HG03439 (cell line): ENCODE results near the gene HBP1.

Experiments
- ATAC-seq: cut with Tn5 transposase; IDR thresholded peaks from one replicate; pipeline ENCODE4 v1.9.1; 2021; ENCODE audit warnings: mild to moderate bottlenecking, moderate library complexity; ENCODE audit not compliant: unreplicated experiment

HBP1 gene

DNA sequence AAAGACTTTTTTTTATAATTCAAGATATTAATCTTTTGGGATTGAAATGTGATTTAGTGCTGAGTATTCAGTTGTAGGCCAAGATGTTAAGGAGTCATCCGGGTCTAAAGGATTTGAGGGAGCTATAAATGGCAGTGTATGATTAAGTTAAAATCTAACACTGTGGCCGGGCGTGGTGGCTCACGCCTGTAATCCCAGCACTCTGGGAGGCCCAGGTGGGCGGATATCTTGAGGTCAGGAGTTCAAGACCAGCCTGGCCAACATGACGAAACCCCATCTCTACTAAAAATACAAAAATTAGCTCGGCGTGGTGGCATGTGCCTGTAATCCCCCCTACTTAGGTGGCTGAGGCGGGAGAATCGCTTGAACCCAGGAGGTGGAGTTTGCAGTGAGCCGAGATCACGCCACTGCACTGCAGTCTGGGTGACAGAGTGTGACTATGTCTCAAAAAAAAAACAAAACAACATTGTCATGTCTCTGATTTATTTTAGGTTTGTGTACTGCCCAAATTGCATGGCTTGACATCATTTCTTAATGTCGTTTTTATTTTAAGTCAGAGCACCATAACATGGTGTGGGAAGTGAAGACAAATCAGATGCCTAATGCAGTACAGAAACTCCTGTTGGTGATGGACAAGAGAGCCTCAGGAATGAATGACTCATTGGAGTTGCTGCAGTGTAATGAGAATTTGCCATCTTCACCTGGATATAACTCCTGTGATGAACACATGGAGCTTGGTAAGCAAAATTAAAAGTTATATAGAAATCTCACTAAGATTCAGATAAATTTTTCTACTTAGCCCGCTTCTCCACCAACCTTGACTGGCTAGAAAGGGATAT, 10.7 kb downstream of the HBP1 start:
- ATAC-seq = no peak

DNA sequence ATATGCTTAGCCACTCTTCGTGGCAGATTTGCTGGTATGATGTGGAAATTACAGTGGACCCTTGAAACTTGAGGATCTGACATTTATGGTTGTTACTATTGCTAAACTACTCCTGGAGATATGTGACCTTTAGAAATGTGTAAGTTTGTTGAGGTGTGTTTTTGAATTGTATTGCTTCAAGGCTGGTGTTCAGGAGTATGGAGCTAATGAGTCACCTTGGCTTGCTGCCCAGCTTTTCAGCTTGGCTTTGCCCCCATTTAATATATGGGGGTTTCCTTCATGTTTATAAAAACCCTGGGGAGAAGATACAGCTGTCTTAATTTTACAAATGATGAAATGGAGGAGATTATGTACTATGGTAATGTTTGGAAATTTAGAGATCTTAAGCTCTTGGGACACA, 11.6 kb downstream of the HBP1 start:
- no peak for ATAC-seq

DNA sequence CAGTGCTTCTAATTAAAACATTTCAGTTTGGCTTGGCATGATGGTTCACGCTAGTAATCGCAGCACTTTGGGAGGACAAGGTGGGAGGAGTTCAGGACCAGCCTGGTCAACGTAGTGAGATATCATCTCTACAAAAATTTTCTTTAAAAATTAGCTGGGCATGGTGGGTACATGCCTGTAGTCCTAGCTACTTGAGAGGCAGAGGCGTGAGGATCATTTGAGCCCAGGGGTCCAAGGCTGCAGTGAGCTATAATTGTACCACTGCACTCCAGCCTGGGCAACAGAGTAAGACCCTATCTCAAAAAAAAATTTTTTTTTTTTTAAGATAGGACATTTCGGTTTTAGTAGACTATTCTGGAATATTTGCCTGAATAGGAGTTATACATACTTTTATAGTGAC, 12.4 kb downstream of the HBP1 start:
- no peak for ATAC-seq

DNA sequence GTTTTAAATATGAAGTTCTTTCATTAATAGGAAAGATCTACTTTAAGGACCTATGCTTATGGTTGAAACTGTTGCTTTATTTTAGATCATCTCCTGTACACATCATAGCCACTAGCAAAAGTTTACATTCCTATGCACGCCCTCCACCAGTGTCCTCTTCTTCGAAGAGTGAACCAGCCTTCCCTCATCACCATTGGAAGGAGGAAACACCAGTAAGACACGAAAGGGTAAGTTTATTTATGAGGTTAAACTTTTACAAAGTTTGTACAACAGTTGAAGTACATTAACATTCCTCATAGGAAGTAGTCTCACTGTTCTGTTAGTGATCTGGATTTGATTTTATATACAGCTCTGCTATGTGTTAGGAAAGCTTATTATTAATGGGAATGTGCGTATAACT, 16.9 kb downstream of the HBP1 start:
- ATAC-seq = no peak

DNA sequence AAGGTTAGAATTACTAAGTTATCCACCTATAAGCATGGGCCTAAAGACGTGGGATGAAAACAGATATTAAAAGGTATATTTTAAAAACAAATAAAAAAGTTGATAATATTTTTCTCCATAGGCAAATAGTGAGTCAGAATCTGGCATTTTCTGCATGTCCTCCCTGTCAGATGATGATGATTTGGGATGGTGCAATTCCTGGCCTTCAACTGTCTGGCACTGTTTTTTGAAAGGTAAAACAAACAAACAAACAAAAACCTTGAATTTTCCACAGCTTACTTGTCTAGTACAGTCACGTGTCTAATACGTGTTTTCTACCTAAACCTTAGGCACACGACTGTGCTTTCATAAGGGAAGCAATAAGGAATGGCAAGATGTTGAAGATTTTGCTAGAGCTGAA, 17.4 kb downstream of the HBP1 start:
- ATAC-seq = no peak

DNA sequence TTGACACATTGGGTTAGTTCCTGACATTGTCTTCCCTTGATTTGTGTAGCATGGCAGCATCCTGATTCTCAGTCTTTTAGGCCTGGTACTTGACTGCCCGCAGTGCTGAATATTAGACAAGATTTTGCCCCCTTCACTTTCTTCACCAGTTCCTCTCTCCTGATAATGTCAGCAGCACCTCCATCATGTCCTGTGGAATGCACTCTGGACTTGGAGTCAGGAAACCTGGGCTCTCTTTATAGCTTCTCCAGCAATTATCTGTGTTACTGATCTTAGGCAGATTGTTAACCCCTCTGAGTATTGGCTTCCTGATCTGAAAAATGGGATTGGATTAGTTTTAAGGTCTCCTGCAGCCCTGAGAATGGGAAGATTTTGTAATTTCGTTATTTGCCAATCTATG, 19.0 kb downstream of the HBP1 start:
- no peak for ATAC-seq

DNA sequence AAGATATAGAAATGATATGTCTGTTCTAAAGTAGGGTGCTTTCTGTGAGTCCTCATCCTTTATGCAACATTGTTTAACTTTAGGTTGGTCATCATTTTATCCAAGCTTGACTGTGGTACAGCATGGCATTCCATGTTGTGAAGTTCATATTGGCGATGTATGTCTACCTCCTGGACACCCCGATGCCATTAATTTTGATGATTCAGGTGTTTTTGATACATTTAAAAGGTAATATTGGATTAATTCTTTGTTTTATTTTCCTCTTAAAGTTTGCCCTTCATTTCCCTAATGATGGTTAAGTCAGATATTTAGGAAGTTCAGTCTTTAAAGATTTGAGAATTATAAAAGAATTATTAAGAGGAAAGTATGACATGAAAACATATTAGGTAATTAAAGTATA, 21.3 kb downstream of the HBP1 start:
- no peak for ATAC-seq

DNA sequence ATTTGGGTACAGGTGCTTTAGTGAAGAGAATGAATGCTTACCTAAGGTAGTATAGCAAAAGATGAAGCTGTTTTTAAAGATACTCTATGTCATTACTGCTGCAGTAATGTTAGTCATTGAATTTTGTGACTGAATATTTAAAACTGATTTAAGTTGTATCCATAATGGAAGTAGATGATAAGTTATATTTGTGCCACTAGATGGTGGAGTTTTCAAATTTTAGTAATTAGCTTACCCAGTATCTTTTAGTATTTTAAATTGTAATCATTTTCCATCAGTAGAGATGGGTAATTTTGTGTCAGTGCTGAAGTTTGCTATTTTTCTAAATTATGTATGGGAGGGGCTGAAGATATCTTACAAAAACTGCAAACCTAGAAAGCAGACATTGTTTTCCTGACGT, 25.2 kb downstream of the HBP1 start:
- no peak for ATAC-seq

DNA sequence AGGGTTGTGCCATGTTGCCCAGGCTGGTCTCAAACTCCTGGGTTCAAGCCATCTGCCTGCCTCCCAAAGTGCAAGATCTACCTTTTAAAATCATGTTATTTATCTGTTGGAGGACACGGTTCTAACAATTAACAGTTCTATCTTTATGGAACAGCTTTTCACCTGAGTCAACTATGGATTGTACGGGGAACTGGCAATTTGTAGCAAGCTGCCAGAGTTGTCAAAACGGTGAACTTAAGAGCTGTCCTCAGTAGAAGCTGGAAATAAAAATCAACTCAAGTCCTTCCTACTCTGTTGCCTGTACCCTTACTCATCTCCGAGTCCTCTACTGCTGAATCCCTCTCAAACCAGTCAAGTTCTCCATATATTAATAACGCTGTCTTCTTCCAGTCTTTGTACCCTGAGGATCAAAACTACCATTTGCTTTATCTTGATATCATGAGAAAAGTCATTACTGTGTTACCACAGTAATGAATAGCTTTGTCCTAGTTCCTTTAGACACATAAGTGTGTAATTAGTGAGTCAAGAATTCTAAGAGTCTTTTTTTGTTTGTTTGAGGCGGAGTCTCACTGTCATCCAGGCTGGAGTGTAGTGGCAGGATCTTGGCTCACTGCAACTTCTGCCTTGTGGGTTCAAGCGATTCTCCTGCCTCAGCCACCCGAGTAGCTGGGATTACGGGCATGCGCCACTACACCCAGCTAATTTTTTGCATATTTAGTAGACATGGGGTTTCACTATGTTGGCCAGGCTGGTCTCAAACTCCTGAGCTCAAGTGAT, 28.2 kb downstream of the HBP1 start:
- ATAC-seq = no peak

DNA sequence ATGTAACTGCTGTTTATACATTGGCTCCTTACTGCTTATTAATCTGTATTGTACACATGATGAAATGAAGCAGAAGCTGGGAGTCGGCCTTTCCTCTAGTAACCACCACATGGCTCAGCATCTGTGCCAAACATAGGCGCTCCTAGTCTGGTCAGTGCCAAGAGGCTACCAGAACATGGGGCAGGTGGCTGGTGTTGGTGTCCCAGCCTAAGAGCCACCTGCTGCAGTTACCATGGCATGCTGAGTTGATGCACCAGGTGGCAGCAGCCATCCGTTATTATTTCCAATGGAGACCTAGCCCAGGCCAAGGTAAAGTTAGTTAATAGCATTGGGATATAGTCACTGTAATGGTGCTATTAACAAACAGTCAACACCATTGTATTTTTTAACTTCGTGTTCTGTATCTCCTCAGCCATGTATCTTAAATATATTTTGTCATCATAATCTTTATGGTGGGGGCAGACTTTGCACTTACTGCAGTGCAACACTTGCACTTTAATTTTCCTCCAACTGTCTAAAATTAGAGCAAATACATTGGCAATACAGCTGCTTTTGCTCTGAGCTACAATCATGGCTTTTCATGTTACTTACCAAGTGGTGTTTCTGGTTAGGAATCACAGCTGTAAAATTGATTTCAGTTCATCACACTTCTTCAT, 33.1 kb downstream of the HBP1 start:
- ATAC-seq = no peak

DNA sequence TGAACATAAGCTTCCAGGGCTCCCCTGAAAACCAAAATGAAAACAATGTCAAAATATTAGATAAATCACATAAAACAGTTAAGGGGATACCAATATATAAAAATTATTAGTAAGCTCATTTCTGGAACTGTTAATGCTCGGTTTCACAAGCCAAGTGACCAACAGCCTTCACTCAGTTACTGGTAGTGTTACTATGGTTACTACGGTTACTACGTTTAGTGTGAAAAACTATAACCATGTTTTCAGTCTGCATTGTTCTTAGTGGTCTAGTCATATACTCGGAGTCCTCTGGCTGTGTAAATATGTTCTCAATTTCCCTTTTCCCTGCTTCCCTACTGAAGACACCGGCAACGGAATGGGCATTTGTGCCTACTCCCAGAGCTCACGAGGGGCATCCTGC, 34.8 kb downstream of the HBP1 start:
- no peak for ATAC-seq

DNA sequence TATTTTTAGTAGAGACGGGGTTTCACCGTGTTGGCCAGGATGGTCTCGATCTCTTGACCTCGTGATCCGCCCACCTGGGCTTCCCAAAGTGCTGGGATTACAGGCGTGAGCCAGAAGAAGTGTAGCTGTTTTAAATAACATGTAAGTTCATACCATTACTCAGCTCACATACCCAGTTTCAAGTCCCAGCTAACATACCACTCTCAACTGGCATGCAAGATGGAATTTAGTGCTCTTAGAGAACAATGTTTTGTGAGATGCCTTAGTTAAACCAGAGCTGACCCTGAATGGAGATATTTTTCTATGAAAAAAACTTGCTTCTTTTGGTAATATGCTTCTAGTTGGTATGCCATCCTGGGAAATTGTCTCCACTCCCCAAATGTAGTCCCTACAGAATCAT, 37.3 kb downstream of the HBP1 start:
- no peak for ATAC-seq

DNA sequence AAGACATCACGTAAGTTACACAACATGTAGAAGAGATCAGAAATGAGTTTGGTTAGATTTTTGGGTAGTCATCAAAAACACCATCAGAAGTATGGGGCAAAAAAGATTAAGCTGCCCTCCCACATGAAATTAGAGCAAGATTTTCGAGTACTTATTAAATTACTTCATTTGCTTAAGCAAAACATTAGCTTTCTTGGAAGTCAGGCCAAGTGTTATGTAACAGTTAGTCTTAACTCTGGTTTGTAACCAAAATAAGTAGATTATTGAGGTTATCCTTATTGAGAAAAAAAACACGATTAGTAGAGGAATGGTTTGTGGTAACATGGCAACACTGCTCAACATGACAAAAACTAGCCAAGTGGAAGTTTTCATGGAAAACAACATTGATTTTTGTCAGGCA, 37.9 kb downstream of the HBP1 start:
- no peak for ATAC-seq

DNA sequence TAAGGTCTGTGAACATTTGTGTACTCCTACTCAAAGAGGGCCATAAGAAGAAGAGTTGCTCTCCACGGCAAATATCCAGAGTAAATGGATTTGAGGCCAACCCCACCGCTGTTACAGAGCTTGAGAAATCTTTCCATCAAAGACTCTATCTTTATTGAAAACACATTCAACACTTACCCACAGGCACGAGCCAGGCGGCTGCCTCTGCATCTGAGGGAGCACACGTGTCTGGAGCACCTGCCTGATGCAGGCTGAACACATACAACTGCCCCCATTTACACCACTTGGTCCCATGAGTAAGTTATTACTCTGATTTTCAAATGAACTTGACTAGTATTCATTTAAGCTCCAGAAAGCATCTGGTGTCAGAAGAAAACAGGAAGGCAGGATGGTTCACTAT, 38.7 kb downstream of the HBP1 start:
- no peak for ATAC-seq

DNA sequence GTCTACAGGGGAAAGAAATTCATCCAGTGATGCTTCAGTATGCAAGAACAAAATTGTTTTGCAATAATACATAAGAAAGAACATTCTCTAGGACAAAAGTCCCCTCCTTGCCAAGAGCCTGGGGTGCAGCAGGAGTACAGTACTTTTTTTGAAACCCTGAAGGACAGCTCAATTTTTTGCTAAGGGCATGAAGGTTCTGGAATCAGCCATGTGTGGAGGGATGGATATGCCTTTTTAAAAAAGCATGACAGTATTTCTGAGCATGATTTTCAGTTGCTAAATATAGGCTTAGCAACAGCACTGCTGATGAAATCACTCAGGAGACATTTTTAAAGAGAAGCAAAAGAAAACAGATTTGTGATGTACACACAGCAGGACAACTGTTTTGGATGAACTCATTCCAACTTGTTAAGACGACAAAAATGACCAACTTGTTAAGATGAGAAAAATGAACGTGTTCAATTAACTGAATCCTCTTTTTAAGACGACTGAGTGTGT, 39.3 kb downstream of the HBP1 start:
- no peak for ATAC-seq

DNA sequence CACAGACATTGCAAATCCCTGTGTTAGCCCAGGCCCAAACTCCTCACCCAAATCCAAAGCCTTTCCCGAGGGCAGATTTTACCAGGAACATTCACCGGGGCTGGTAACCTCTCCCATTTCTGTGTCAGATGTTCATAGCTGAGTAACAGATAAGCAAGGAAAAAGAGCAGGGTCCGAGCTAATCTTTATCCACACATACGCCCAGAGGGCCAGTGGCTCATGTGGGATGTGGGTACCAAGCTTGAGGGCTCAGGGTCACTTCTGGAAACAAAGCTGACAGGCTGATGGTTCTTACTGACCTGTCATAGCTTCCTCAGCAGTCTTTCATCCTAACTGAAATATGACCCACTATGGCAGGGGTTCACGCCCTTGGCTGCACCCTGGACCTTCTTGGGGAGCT, 39.8 kb downstream of the HBP1 start:
- no peak for ATAC-seq

DNA sequence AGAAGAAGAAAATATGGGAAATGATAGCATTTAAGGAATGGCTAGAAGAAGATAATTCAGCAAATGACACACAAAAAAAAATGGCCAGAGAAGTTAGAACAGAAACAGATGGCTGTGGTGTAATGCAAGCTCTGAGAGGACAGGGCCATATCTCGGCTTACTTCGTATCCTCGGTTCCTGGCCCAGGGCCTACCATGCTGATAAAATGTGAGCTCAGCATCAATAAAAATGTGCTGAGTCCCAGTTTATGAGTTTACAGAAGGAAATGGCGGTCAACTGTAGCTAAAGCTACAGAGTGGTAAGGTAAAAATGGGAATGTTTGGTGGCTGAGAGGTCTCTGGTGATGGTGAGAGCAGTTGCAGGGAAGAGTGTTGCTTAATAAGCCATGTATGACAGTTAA, 40.8 kb downstream of the HBP1 start:
- no peak for ATAC-seq

DNA sequence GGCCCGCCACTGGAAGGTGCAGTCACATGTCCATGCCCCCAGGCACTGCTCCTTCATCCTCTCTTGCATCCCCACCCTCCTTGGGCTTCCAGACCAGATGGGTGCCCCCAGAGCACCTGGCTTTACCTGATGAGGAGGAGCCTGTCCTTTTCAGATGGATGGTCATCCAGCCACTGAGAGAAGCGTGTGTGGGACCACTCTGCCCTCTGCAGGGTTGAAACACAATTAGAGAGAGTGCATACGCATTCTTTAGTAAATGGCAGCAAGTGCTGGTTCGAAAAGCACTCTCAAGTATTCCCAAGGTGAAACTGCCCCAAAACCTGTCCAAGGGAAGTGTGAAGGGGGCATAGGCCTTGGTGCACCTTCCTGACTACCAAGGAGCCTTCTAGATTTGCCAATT, 41.6 kb downstream of the HBP1 start:
- no peak for ATAC-seq

DNA sequence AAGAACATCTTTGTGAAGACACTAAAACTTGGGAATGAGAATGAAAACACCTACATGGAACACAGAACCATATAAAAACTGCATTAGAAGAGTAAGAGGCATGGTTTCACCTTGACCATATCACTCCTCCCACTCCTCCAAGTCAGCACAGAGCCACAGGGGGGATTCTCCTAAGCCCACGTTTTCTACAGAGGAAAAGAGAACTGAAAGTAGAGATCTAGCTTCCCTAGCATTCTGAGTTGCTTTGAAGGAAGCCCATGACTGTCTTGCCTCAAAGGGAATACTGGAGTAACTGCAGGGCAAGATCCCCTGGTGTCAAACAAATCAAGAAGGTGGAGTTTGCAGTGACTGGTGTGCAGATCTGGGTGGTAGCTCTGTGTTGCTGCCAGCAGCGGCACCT, 43.9 kb downstream of the HBP1 start:
- no peak for ATAC-seq

DNA sequence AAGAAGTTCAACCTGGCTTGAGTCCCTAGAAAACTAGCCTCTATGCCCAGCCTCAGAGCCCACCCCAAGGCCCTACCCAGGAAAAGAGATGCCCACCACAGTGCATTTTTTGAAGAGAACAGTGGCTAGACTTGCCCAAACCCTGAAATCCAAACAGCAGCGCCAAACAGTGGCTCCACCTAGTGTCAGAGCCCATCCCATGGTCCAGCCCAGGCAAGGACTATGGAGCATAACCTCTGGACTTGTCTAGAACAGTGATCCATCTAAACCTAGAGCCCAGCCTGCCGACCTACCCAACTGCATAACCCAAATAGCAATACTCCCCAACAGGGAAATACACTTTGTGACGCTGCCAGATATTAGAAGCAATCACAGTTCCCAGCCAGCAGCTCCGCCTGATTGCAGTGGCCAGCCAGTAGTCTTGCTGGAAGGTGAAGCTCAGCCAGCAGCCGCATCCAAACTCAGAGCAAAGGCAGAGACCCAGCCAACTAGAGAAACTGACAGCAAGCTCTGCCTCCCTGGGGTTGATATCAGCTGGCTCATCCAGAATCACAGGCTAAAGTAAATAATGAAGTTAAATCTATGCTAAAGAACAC, 44.5 kb downstream of the HBP1 start:
- ATAC-seq = no peak

DNA sequence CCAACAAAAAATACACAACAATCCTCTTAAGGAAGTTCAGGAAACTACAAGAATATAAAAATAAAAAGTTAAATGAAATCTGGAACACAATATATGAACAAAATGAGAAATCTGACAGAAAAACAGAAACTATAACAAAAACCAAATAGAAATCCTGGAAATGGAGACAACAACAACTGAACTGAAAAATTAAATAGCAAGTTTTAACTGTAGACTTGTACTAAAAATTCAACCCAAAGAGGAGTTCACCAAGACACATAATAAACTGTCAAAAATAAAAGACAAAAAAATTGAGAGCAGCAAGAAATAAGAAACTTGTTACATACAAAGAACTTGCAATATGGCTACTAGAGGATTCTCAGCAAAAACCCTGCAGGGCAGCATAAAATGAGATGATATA, 45.1 kb downstream of the HBP1 start:
- ATAC-seq = no peak
